Mucosa of stomach (tissue), 1 donor: ENCODE measurements around the gene MYO5B.

Source experiments
- H3K27me3 ChIP-seq: one replicate; pipeline ENCODE4 v1.7.0; 2013; ENCODE audit warnings: mild to moderate bottlenecking, low read length; ENCODE audit not compliant: control insufficient read depth, insufficient read depth
- H3K36me3 ChIP-seq: one replicate; pipeline ENCODE4 v1.7.0; 2013; ENCODE audit warnings: low read length; ENCODE audit not compliant: control insufficient read depth, insufficient read depth
- H3K4me1 ChIP-seq: one replicate; pipeline ENCODE4 v1.7.0; 2013; ENCODE audit warnings: mild to moderate bottlenecking, low read length; ENCODE audit not compliant: control insufficient read depth, insufficient read depth
- H3K4me3 ChIP-seq: one replicate; pipeline ENCODE4 v1.7.0; 2013; ENCODE audit warnings: low read length
- H3K9ac ChIP-seq: one replicate; pipeline ENCODE4 v1.7.0; 2013; ENCODE audit warnings: mild to moderate bottlenecking, low read length, moderate library complexity
- H3K9me3 ChIP-seq: one replicate; pipeline ENCODE4 v1.7.0; 2013; ENCODE audit warnings: mild to moderate bottlenecking, low read length, moderate library complexity; ENCODE audit not compliant: control insufficient read depth
- donor health status: Pancreatic carcinoma.

MYO5B gene

GRCh38 chr18:50199921-50200320 lies 5.0 kb upstream of the MYO5B start:
- Histone ChIP-seq H3K4me1 (no peaks in the 10 kb centered on the region), H3K36me3 (no peaks in the 10 kb centered on the region), H3K9me3 (no peaks in the 10 kb centered on the region), H3K4me3 (no peak overlapping the region), H3K9ac (no peak overlapping the region), H3K27me3 (peaks cover 18% of the 10 kb centered on the region)

DNA sequence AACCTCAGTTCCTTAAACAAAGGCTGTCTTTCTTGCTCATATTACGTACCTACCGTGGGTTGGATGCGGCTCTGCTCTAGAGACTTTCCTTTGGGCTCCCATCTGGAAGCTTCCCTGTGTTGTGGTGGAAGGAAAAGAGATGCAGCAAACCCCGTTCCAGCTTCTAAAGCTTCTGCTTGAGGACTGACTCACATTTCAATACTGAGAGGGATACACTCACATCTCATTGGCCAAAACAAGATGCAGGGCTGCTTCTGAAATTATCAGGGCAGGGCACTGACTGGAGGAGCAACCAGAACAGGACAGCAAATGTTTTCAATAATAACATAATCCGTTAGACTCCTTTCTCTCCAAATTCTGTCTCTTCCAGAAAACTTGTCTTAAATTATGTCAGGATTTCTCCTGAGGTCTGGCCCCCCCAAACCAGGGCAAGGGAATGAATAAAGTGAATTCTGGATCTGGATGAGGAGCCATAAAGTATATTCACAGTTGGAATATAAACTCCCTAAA lies 4.5 kb upstream of the MYO5B start:
- Histone ChIP-seq H3K27me3 (peaks cover 18% of the 10 kb centered on the region), H3K9ac (no peak overlapping the region), H3K4me3 (no peak overlapping the region), H3K9me3 (no peaks in the 10 kb centered on the region), H3K4me1 (no peaks in the 10 kb centered on the region), H3K36me3 (no peaks in the 10 kb centered on the region)

- Histone ChIP-seq H3K9me3 (no peaks in the 10 kb centered on the region), H3K4me1 (peaks cover 6% of the 10 kb centered on the region), H3K4me3 (no peak overlapping the region), H3K9ac (no peak overlapping the region), H3K27me3 (peaks cover 14% of the 10 kb centered on the region), H3K36me3 (no peaks in the 10 kb centered on the region)
Measured at GRCh38 chr18:50196261-50196660, 1.3 kb upstream of the MYO5B start.

- peaks cover 6% of the 10 kb centered on the region for H3K4me1 ChIP-seq
- no peaks in the 10 kb centered on the region for H3K9me3 ChIP-seq
- H3K4me3 ChIP-seq: no peak overlapping the region
- H3K36me3 ChIP-seq: no peaks in the 10 kb centered on the region
- peaks cover 14% of the 10 kb centered on the region for H3K27me3 ChIP-seq
- peak overlapping the region; percentile 32 for H3K9ac ChIP-seq
Measured at GRCh38 chr18:50195689-50196088, 742 bp upstream of the MYO5B start.

DNA sequence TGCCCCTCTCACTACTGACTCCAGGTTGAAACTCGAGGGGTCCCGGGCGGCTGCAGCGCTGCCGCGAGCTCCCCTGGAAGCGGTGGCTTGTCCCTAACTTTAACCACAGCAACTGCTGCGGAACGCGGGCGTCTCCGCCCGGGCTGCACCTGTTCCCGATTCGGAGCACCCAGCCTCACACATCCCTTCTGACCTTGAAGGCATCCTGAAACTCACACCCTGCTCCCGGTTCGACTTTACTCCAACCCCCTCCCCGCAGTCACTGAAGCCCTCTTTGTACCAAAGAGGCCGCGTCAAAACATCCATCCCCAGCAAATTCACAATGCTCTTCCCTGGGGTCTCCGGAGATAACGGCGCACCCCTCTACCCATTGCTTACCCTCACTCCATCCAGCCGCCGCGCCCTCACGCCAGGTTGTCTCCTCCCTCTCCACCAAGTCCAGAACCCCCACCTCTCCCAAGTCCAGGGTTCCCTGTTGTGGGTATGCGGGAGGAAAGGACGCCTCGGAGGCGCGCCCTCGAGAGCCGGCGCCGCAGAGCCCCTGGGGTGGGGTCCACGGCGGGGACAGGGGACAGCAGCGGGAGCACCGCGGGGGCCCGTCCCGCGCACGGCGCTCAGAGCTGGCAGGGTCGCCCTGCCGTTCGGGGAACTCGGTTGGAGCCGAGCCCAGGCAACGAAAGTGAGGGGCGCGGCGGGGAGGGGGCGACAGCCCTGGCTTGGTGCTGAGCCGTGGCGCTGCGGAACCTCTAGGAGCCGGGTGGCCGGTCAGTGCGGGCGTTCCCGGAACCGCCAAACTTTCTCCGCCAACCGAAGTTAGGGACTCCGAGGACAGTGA lies 934 bp downstream of the MYO5B start:
- peaks cover 15% of the 10 kb centered on the region for H3K4me1 ChIP-seq
- H3K27me3 ChIP-seq: peaks cover 14% of the 10 kb centered on the region
- H3K9me3 ChIP-seq: no peaks in the 10 kb centered on the region
- no peaks in the 10 kb centered on the region for H3K36me3 ChIP-seq
- H3K9ac ChIP-seq: peak overlapping the region; percentile 87
- peak overlapping the region; percentile 52 for H3K4me3 ChIP-seq

- peaks cover 14% of the 10 kb centered on the region for H3K27me3 ChIP-seq
- H3K36me3 ChIP-seq: no peaks in the 10 kb centered on the region
- peak overlapping the region; percentile 52 for H3K4me3 ChIP-seq
- no peaks in the 10 kb centered on the region for H3K9me3 ChIP-seq
- peaks cover 15% of the 10 kb centered on the region for H3K4me1 ChIP-seq
- peak overlapping the region; percentile 87 for H3K9ac ChIP-seq
Measured at GRCh38 chr18:50192995-50193795, 1.8 kb downstream of the MYO5B start.

- Histone ChIP-seq H3K4me3 (no peak overlapping the region), H3K4me1 (peaks cover 15% of the 10 kb centered on the region), H3K9me3 (no peaks in the 10 kb centered on the region), H3K36me3 (no peaks in the 10 kb centered on the region), H3K27me3 (peaks cover 8% of the 10 kb centered on the region), H3K9ac (no peak overlapping the region)
Measured at GRCh38 chr18:50190926-50191325, 4.0 kb downstream of the MYO5B start.

DNA sequence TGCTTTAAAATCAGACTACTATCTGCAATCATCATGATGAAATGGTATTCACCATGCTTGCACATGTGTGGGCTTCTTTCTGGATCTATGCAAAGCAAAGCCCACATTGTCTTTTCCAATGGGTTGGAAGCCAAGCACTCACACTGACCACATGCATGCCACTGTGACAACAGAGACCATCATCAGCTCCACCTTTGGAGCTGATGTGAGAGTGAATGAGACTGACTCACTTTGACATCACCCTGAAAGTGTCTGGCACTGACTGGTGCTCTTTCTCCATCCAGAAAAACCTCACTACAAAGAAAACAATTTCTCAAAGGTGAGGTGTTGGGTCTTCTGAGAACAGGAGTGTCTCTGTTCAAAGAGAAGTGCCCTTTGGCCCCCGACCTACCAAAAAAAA lies 4.7 kb downstream of the MYO5B start:
- H3K27me3 ChIP-seq: peaks cover 1% of the 10 kb centered on the region
- no peaks in the 10 kb centered on the region for H3K9me3 ChIP-seq

DNA sequence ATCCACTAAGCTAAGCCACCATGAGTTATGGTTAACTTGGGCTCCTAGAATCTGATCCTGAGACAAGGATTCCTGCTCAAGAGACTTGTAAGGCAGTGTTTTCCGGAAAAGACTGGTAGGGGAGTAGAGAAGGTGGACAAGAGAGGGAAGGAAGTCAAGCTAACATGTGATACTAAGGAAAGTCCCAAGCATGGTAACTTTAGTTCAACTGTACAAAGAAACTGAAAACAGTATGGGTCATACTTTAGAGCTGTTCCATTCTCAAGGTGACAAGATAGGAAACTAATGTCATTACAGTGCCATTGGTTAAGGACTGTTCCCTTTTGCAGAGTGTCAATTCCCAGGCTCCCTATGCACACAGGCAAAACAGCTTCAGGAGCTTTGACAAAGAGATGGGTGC lies 5.8 kb downstream of the MYO5B start:
- Histone ChIP-seq H3K9ac (no peak overlapping the region), H3K4me1 (peaks cover 17% of the 10 kb centered on the region), H3K27me3 (no peaks in the 10 kb centered on the region), H3K36me3 (no peaks in the 10 kb centered on the region), H3K4me3 (no peak overlapping the region), H3K9me3 (no peaks in the 10 kb centered on the region)

More for the DNA sequence above, 4.7 kb downstream of the MYO5B start:
- Histone ChIP-seq H3K36me3 (no peaks in the 10 kb centered on the region), H3K4me1 (peaks cover 15% of the 10 kb centered on the region), H3K4me3 (no peak overlapping the region), H3K9ac (no peak overlapping the region)

- no peaks in the 10 kb centered on the region for H3K27me3 ChIP-seq
- H3K9me3 ChIP-seq: no peaks in the 10 kb centered on the region
- no peaks in the 10 kb centered on the region for H3K36me3 ChIP-seq
- H3K9ac ChIP-seq: no peak overlapping the region
- peaks cover 19% of the 10 kb centered on the region for H3K4me1 ChIP-seq
- H3K4me3 ChIP-seq: no peak overlapping the region
Measured at GRCh38 chr18:50188652-50189051, 6.3 kb downstream of the MYO5B start.

DNA sequence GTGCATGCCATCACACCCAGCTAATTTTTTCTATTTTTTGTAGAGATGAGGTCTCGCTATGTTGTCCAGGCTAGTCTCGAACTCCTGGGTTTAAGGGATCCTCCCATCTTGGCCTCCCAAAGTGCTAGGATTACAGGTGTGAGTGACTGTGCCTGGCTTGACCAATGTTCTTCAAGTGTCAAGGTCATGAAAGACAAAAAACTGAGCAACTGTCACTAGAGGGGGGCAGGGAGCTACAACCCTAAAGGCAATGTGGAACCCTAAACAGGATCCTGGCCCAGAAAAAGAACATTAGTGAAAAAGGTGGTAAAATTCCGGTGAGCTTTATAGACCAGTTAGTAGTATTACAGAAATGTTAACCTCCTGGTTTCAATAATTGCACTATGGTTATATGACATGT lies 7.3 kb downstream of the MYO5B start:
- H3K27me3 ChIP-seq: no peaks in the 10 kb centered on the region
- no peak overlapping the region for H3K4me3 ChIP-seq
- H3K36me3 ChIP-seq: no peaks in the 10 kb centered on the region
- H3K9me3 ChIP-seq: no peaks in the 10 kb centered on the region
- no peak overlapping the region for H3K9ac ChIP-seq
- peaks cover 16% of the 10 kb centered on the region for H3K4me1 ChIP-seq

DNA sequence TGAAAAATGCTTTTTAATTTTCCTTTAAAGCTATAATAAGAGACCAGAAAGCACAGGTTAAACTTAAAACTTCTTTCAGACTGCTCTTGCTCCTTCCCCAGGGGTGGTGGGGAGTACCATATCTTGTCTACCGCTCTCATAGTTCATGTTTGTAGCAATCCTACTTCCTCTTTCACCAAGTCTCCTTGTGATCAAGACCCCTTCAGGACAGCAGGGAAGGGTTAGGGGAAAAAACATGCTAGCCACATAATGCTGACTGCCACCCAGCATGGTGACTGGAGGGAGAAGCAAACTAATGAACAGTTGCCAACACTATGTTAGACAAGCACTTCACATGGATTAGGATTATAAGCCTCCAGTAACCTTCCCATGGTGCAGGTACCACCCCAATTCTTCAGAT lies 8.6 kb downstream of the MYO5B start:
- Histone ChIP-seq H3K9me3 (no peaks in the 10 kb centered on the region), H3K9ac (no peak overlapping the region), H3K4me3 (no peak overlapping the region), H3K4me1 (peaks cover 13% of the 10 kb centered on the region), H3K27me3 (no peaks in the 10 kb centered on the region), H3K36me3 (no peaks in the 10 kb centered on the region)
